ENCODE results near the gene ARID3A. TPM values are rescaled to one million over a fixed set of nuclear protein-coding genes. Genes with fewer than 3 reads are reported as not detected.

The ARID3A gene
- total RNA-seq, 2 experiments from 2014 or later: 28.5 to 30.6 TPM

DNA sequence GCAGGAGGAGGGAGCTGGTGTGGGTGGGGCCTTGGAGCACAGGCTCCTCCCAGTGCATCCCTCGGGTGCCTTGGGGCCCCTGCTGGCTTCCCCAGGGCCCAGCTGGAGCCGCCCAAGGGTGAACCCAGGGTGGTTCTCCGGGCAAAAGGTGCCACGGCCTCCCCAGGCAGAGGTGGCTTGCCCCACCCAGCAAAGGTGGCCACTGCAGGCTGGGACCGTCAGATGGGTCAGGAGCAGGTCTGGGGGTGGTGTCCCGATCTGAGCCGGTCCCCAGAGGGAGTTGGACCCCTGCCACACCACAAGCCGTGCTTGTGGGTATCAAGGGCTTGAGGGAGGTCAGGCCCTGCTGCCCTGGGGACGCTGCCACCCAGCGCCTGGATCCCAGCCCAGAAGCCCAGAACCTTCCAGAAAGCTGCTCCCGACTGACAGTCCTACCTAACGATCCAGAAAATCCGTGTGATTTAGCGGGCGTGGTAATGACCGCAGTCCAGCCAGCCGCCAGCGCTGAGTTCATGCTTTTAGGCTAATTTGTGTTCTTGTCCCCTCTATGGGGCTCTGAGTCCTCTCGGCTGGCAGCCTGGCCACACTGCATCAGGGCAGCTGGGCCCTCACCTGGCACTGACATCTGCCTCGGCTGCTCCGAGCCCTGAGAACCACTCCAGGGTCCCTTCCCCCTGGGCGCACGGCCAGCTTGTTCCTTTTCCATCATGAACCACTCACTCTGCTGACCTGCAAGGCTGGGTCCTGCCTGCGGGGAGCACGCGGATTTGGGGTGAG, 69.4 kb downstream of the ARID3A start:
- no peak overlapping the region for H3K4me3 Mint-ChIP-seq
- peaks cover 10% of the 10 kb centered on the region for H3K4me1 Mint-ChIP-seq (ENCODE audit: low read depth)
- CTCF ChIA-PET: interaction anchor here (0.9 kb wide), 1 partner anchor 274 kb away, joined by 3 read pairs; the partner anchor contains the start of gene CIRBP
- no peak overlapping the region for H3K27ac Mint-ChIP-seq
- POLR2A ChIA-PET: interaction anchor here (0.6 to 1.0 kb wide), 2 partner anchors 11 to 295 kb away, joined by 3 to 4 read pairs; partner anchors contain the start of gene WDR18
- H3K9me3 Mint-ChIP-seq: no peaks in the 10 kb centered on the region
- no peak for DNase-seq
- peaks cover 23% of the 10 kb centered on the region for H3K27me3 Mint-ChIP-seq
- intact Hi-C loops (cut with micrococcal nuclease): no loop called here
- peaks cover 9% of the 10 kb centered on the region for H3K36me3 Mint-ChIP-seq

DNA sequence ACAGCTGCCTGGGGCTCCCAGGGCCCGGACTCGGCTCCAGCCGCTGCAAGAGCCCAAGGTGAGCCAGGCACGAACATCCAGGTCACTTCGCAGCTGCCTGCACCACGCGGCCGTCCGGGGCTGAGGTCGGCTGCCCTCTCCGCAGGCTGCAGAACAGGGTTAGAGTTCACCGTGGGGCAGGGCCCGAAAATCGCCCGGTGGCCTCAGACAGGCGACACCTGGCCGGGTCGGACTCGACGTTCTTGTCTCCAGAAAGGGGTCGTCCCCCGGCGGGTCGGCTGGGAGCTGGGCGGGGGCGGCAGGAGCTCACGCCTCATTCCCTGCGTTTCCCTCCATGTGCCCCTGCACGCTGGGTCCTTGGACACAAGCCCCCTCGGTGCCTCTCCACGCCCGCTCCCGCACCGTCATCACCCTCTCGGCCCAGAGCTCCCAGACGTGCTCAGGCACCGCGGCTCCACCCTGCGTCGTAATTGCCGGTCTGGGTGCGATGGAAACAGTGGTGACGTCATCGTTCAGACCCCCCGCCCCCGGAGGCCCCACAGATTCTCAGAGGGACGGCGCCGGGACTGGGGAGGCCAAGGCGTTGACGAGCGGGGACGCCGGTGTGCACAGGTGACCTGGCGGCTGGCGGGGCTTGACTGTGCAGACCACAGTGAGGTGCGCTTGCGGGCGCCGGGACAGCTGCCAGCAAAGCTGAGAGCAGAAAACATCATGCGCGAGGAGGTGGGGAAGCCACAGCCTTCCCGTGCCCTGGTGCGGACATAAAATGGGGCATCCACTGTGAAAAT, 70.4 kb downstream of the ARID3A start:
- ChIA-PET POLR2A (interaction anchor here (0.5 to 1.0 kb wide), 2 partner anchors 12 to 51 kb away, joined by 3 to 4 read pairs; partner anchors contain the start of gene WDR18), CTCF (interaction anchor here (0.5 to 2.8 kb wide), 4 partner anchors 99 to 316 kb away, joined by 3 to 8 read pairs (median 3); partner anchors contain the start of genes CIRBP and POLR2E)
- intact Hi-C loops (cut with micrococcal nuclease): no loop called here
- peak overlapping the region; percentile 8 for H3K27ac Mint-ChIP-seq
- no peaks in the 10 kb centered on the region for H3K9me3 Mint-ChIP-seq
- H3K4me3 Mint-ChIP-seq: peak overlapping the region; percentile 46
- H3K36me3 Mint-ChIP-seq: peaks cover 6% of the 10 kb centered on the region
- H3K27me3 Mint-ChIP-seq: peaks cover 26% of the 10 kb centered on the region
- peak; percentile 82 for DNase-seq
- peaks cover 12% of the 10 kb centered on the region for H3K4me1 Mint-ChIP-seq (ENCODE audit: low read depth)

DNA sequence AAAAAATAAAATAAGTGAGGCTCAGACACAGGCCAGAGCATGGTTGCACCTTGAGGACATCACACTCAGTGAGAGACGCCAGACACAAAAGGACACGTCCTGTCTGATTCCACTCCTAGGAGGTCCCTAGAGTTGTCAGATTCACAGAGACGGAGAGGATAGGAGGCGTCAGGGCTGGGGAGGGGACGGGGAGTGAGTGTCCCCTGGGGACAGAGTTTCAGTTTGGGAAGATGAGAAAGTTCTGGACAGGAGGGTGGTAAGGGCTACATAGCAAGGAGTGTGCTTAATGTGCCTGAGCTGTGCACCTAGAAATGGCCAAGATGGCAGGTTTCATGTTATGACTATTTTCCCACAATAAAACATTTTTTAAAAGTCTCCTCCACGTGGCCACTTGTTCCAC, 72.2 kb downstream of the ARID3A start:
- POLR2A ChIA-PET: no interaction called here
- intact Hi-C loops (cut with micrococcal nuclease): no loop called here
- Mint-ChIP-seq H3K27ac (peak overlapping the region; percentile 3), H3K4me1 (ENCODE audit: low read depth) (peaks cover 15% of the 10 kb centered on the region), H3K27me3 (peaks cover 31% of the 10 kb centered on the region), H3K4me3 (no peak overlapping the region), H3K9me3 (no peaks in the 10 kb centered on the region), H3K36me3 (peaks cover 3% of the 10 kb centered on the region)
- DNase-seq: no peak
- CTCF ChIA-PET: interaction anchor here (1.2 to 2.8 kb wide), 2 partner anchors 9 to 135 kb away, joined by 3 to 8 read pairs; no protein-coding TSS in a partner anchor

DNA sequence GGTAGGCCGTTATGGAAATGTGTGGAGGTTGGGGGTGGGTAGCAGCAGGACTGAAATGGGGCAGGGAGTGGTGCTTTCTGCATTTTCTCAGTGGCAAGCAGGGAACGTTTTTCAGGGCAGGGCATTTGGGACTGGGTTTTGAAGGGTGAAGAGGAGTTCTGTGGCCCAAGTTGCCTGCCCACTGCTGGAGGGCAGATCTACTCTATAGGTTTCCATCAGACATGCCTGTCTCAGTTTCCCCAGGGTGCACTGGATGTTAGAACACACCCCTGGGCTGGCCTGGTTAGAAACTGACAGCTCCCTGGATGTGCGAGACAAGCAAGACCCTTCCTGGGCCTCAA, 73.5 kb downstream of the ARID3A start:
- H3K4me3 Mint-ChIP-seq: no peak overlapping the region
- intact Hi-C loops (cut with micrococcal nuclease): no loop called here
- H3K4me1 Mint-ChIP-seq (ENCODE audit: low read depth): peaks cover 15% of the 10 kb centered on the region
- H3K27ac Mint-ChIP-seq: no peak overlapping the region
- ChIA-PET POLR2A (interaction anchor here (1.2 kb wide), 1 partner anchor 16 kb away, joined by 3 read pairs; no protein-coding TSS in a partner anchor), CTCF (interaction anchor here (1.2 to 1.5 kb wide), 2 partner anchors 10 to 15 kb away, joined by 3 read pairs; partner anchors contain the start of gene WDR18)
- H3K36me3 Mint-ChIP-seq: peaks cover 3% of the 10 kb centered on the region
- no peaks in the 10 kb centered on the region for H3K9me3 Mint-ChIP-seq
- H3K27me3 Mint-ChIP-seq: peaks cover 31% of the 10 kb centered on the region
- DNase-seq: no peak

DNA sequence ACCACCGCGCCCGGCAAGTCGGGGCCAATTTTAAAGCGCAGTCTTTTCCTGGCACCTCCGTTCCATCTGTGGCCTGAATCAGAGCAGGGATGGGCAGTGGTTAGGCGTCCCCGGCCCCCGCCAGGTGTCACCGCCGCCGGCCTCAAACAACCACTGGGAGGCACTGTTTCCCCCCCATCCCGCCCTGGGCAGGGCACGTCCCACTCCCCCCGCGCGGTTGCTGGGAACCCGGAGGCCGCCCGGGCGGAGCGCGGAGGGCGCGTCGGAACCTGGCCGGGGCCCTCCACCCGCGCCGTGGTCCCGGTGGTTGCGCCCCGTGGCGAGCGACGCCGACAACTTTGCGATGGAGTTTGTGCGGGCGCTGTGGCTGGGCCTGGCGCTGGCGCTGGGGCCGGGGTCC, 74.3 kb downstream of the ARID3A start, which contains the start of gene GRIN3B:
TSS of gene GRIN3B (plus strand) at position 325 of the 400 bp plus-strand sequence. CDS start at position 344, 19 bp downstream.
- DNase-seq: peak; percentile 86
- CTCF ChIA-PET: interaction anchor here (0.9 to 1.6 kb wide), 4 partner anchors 16 to 244 kb away, joined by 3 to 6 read pairs (median 3); partner anchors contain the start of gene WDR18
- Mint-ChIP-seq H3K36me3 (peaks cover 3% of the 10 kb centered on the region), H3K27me3 (peaks cover 31% of the 10 kb centered on the region), H3K4me1 (ENCODE audit: low read depth) (peaks cover 15% of the 10 kb centered on the region), H3K9me3 (no peaks in the 10 kb centered on the region), H3K27ac (no peak within 1 kb of the TSS), H3K4me3 (no peak within 1 kb of the TSS)
- POLR2A ChIA-PET: no interaction called here
- intact Hi-C loops (cut with micrococcal nuclease): loop anchor here (2.0 kb wide), 2 partner anchors 21 to 241 kb away; partner anchors contain the start of genes ATP5F1D, RNU6-2 and TMEM259

DNA sequence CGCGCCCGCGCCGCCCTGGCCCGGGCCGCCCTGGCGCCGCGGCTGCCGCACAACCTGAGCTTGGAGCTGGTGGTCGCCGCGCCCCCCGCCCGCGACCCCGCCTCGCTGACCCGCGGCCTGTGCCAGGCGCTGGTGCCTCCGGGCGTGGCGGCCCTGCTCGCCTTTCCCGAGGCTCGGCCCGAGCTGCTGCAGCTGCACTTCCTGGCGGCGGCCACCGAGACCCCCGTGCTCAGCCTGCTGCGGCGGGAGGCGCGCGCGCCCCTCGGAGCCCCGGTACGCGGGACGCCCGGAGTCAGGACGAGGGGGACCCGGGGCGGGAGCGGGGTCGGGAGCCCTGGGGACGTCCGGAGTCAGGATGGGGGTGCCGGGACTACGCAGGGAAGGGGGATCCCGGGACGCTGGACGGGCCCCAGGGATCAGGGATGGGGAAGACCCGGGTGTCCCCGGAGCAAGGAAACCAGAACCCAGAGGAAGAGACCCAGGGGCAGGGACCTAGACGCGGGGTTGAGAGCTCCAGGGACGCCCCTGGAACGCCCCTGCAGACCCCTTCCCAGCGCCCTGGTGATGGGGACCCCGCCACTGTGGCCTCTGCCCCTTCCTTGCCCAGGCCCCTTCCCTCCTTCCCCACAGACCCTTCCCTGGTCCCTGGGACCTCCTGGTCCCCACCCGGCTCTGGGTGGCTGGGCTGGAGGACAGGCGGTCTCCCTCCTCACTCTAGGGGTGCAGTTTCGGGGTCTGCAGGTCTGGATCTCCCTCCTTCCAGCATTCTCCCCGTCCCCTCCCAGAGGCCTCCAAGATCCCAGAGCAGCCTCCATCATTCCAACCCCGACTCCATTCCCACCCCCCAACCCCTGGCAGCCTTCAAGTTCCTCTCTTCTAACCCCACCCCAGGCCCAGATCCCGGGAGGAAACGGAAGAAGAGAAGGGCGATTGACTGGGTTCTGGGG, 75.0 kb downstream of the ARID3A start:
- intact Hi-C loops (cut with micrococcal nuclease): loop anchor here (1.0 to 2.0 kb wide), 3 partner anchors 20 to 240 kb away; partner anchors contain the start of genes ATP5F1D, RNU6-2 and TMEM259
- ChIA-PET POLR2A (interaction anchor here (0.9 to 1.0 kb wide), 2 partner anchors 12 to 79 kb away, joined by 3 read pairs; no protein-coding TSS in a partner anchor), CTCF (interaction anchor here (0.5 to 1.6 kb wide), 8 partner anchors 24 to 243 kb away, joined by 3 to 6 read pairs (median 3); partner anchors contain the start of gene CFD)
- peaks cover 3% of the 10 kb centered on the region for H3K36me3 Mint-ChIP-seq
- H3K27ac Mint-ChIP-seq: no peak overlapping the region
- no peak overlapping the region for H3K4me3 Mint-ChIP-seq
- H3K9me3 Mint-ChIP-seq: no peaks in the 10 kb centered on the region
- no peak for DNase-seq
- H3K27me3 Mint-ChIP-seq: peaks cover 31% of the 10 kb centered on the region
- peaks cover 15% of the 10 kb centered on the region for H3K4me1 Mint-ChIP-seq (ENCODE audit: low read depth)

DNA sequence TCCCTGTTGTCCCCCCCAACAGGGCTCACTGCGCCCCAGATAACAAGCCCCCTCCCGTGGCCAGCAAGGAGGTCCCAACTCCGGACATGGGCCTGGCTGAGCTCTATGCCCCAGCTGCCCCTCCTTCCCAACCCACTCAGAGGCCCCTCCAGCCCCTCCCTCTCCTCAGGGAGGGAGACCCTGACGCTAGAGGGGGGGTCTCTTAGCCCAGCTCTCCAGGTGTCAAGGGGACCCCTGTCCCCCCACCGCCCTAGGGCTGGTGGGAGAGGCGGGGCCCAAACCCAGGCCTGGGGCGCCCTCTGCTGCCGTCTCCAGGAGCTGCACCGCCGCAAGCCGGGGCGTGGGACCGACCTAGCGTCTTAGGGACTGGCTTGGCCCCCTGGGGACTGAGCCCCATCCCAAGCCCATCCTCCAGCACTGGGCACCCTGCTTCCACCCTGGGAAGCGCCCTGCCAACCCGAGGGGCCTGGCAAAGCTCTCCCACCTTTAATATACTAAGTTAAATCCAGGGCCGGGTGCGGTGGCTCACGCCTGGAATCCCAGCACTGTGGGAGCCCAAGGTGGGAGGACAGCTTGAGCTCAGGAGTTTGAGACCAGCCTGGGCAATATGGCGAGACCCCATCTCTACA, 75.8 kb downstream of the ARID3A start:
- H3K36me3 Mint-ChIP-seq: no peaks in the 10 kb centered on the region
- DNase-seq: peak; percentile 78
- no peak overlapping the region for H3K27ac Mint-ChIP-seq
- ChIA-PET POLR2A (interaction anchor here (0.9 to 1.0 kb wide), 2 partner anchors 11 to 79 kb away, joined by 3 read pairs; no protein-coding TSS in a partner anchor), CTCF (interaction anchor here (0.7 to 1.6 kb wide), 6 partner anchors 23 to 242 kb away, joined by 3 to 6 read pairs (median 3); partner anchors contain the start of gene CFD)
- H3K9me3 Mint-ChIP-seq: no peaks in the 10 kb centered on the region
- peaks cover 11% of the 10 kb centered on the region for H3K4me1 Mint-ChIP-seq (ENCODE audit: low read depth)
- no peak overlapping the region for H3K4me3 Mint-ChIP-seq
- intact Hi-C loops (cut with micrococcal nuclease): loop anchor here (1.0 to 2.0 kb wide), 3 partner anchors 19 to 239 kb away; partner anchors contain the start of genes ATP5F1D, RNU6-2 and TMEM259
- H3K27me3 Mint-ChIP-seq: peaks cover 29% of the 10 kb centered on the region

DNA sequence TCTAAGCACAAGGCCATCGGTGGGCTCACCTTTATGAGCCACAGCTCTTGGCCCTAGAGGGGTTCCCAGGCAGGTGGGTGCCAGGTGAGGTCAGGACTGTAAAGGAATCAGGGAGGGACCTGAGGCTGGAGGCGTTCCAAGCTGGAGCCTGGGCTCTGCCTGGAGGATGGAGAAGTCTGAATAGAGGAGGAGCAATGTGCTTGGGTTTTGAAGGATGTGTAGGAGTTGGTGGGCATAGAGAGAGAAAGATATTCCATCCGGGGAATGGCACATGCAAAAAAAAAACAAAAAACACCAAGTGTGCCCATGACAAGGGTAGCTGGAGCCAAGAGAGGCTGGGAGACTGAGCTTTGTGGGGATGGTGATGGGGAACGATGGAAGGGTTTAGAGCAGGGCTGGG, 76.8 kb downstream of the ARID3A start:
- H3K27me3 Mint-ChIP-seq: peaks cover 27% of the 10 kb centered on the region
- DNase-seq: no peak
- H3K4me1 Mint-ChIP-seq (ENCODE audit: low read depth): peaks cover 9% of the 10 kb centered on the region
- H3K4me3 Mint-ChIP-seq: no peak overlapping the region
- CTCF ChIA-PET: interaction anchor here (0.5 to 1.0 kb wide), 2 partner anchors 88 to 146 kb away, joined by 3 read pairs; no protein-coding TSS in a partner anchor
- H3K9me3 Mint-ChIP-seq: no peaks in the 10 kb centered on the region
- no peak overlapping the region for H3K27ac Mint-ChIP-seq
- no peaks in the 10 kb centered on the region for H3K36me3 Mint-ChIP-seq
- intact Hi-C loops (cut with micrococcal nuclease): no loop called here
- POLR2A ChIA-PET: interaction anchor here (0.7 kb wide), 1 partner anchor 37 kb away, joined by 3 read pairs; no protein-coding TSS in a partner anchor

DNA sequence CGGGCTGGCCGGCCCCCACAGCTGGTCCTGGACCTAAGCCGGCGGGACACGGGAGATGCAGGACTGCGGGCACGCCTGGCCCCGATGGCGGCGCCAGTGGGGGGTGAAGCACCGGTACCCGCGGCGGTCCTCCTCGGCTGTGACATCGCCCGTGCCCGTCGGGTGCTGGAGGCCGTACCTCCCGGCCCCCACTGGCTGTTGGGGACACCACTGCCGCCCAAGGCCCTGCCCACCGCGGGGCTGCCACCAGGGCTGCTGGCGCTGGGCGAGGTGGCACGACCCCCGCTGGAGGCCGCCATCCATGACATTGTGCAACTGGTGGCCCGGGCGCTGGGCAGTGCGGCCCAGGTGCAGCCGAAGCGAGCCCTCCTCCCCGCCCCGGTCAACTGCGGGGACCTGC, 77.4 kb downstream of the ARID3A start:
- peaks cover under 1% of the 10 kb centered on the region for H3K36me3 Mint-ChIP-seq
- H3K9me3 Mint-ChIP-seq: no peaks in the 10 kb centered on the region
- DNase-seq: no peak
- CTCF ChIA-PET: interaction anchor here (1.0 kb wide), 1 partner anchor 147 kb away, joined by 3 read pairs; no protein-coding TSS in a partner anchor
- POLR2A ChIA-PET: no interaction called here
- intact Hi-C loops (cut with micrococcal nuclease): no loop called here
- H3K27me3 Mint-ChIP-seq: peaks cover 21% of the 10 kb centered on the region
- no peak overlapping the region for H3K4me3 Mint-ChIP-seq
- H3K4me1 Mint-ChIP-seq (ENCODE audit: low read depth): peaks cover 5% of the 10 kb centered on the region
- H3K27ac Mint-ChIP-seq: no peak overlapping the region

DNA sequence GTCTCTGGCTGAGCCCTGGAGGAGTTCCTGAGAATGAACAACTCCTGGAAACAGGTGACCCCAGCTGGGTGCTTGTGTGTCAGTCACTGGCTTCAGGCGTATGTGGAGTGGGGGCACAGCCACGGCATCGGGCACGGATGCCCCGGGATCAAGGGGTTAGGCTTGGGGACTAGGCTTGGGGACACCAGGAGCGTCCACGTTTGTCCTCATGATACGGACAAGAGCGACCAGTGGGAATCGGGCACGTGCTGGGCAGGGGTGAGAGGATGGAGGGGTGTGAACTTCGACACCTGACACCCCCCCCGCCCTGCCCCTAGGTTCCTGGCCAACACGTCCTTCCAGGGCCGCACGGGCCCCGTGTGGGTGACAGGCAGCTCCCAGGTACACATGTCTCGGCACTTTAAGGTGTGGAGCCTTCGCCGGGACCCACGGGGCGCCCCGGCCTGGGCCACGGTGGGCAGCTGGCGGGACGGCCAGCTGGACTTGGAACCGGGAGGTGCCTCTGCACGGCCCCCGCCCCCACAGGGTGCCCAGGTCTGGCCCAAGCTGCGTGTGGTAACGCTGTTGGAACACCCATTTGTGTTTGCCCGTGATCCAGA, 78.5 kb downstream of the ARID3A start:
- peaks cover 5% of the 10 kb centered on the region for H3K4me1 Mint-ChIP-seq (ENCODE audit: low read depth)
- ChIA-PET POLR2A (no interaction called here), CTCF (no interaction called here)
- peaks cover 2% of the 10 kb centered on the region for H3K36me3 Mint-ChIP-seq
- H3K27me3 Mint-ChIP-seq: peaks cover 13% of the 10 kb centered on the region
- intact Hi-C loops (cut with micrococcal nuclease): no loop called here
- no peaks in the 10 kb centered on the region for H3K9me3 Mint-ChIP-seq
- H3K27ac Mint-ChIP-seq: no peak overlapping the region
- no peak for DNase-seq
- no peak overlapping the region for H3K4me3 Mint-ChIP-seq

Measured in activated CD4-positive, alpha-beta memory T cell treated with anti-CD3 and anti-CD28 coated beads for 36 hours (primary cell).